ENCODE results near the gene CTU2.

The CTU2 gene

GRCh38 chr16:88688013-88688778 is 18.1 kb upstream of the CTU2 start:
- no peak for TF ChIP-seq CTCF (IDR thresholded peaks at IDR 0.05; ENCODE audit: extremely low read depth, missing control alignments)
- DNase-seq (ENCODE audit: low spot score): no peak

DNA sequence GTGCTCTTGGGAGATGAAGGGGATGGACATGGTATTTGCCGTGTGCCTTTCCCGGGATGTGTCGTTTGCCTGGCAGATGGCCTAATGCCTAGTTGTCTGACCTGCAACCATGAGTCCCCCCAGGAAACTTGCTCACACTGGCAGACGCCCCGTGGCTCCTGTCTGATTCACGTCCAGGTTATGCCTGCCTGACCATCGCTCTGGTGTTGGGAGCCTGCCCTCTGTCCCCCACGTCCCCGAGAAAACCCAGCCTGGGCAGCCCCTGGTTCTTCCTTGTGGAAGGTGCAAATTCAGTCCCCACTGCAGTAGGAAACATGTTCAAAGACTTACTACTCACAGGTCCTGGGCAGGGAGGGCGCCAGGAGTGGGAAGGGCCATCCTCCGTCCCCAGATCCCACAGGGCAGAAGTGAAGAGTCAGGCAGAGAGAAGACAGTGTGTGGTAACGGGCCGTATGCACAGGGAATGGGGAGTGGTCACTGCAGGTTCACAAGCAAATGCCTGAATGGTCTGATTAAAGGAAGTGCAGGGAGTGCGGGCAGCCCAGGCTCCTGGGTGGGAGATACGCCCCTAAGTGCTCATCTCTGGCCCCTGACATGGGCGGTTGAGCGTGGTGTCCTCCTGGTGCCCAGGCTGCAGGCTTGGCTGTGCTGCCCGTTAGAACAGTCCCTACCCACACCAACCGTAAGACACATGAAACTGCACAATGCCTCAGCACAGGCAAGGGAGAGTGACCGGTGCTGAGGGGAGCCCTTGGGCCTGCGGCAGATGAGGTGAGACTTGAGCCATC is 15.8 kb upstream of the CTU2 start:
- no peak for DNase-seq (ENCODE audit: low spot score)
- no peak for TF ChIP-seq CTCF (IDR thresholded peaks at IDR 0.05; ENCODE audit: extremely low read depth, missing control alignments)

GRCh38 chr16:88691129-88691813 is 15.0 kb upstream of the CTU2 start:
- no peak for DNase-seq (ENCODE audit: low spot score)
- TF ChIP-seq CTCF (IDR thresholded peaks at IDR 0.05; ENCODE audit: extremely low read depth, missing control alignments): no peak

GRCh38 chr16:88691924-88692560 is 14.3 kb upstream of the CTU2 start:
- DNase-seq (ENCODE audit: low spot score): no peak
- TF ChIP-seq CTCF (IDR thresholded peaks at IDR 0.05; ENCODE audit: extremely low read depth, missing control alignments): no peak

DNA sequence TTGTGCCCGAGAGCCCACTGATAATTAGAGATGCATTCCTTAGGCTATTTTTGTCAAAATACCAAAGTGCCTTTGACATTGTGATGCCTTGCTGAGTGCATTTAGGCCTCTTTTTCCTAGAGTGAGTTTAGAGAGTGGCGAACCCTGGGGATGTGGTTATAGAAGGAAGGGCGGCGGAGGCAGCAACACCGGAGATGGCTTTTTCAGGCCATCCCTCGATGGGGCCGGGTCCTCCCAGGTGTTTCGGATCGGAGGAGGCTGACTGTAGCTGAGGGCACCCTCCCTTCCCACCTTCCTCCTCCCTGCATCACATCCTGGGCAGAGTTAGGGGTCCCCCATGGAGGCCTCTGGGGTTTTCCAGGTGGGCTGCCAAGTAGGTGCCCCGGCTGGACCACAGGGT is 13.4 kb upstream of the CTU2 start:
- no peak for DNase-seq (ENCODE audit: low spot score)
- no peak for TF ChIP-seq CTCF (IDR thresholded peaks at IDR 0.05; ENCODE audit: extremely low read depth, missing control alignments)

DNA sequence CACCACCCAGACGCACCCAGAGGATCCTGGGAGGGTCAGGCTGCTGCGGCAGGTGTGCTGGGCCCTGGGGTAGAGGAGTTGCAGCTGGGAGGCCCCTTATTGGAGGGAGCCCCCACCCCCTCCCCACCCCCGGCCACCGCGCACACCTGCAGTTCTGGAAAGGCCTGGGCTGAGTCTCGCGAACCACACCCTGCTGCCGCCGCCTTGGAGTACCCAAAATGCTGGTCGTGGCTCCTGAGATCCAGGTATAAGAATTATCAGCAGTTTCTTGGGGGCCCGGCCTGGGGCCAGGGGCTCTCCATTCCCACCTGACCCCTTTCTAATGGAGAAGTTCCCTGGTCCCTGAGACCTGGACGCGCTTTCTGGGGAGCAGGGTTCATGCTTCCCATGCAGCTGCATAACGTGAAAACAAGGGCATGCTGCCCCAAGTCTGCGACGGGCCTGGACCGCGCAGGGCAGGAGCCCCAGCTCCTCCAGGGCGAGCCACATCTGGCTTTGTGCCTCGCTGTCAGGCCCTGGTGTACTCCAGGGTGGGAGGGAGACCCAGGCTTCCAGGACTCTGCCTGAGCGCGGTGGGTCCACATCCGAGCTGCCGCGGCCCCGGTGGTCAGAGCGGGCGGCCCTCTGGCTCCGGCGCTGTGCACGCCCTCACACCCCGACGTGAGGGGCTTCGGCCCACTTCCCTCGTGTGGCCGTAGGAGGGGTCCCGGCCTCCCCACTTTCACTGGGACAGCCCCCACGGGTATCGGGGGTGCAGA is 12.7 kb upstream of the CTU2 start:
- DNase-seq (ENCODE audit: low spot score): no peak
- TF ChIP-seq CTCF (IDR thresholded peaks at IDR 0.05; ENCODE audit: extremely low read depth, missing control alignments): no peak

All from GM20000 (cell line).